Heart left ventricle (tissue), 13 donors: ENCODE results near the gene ATP11B.

Source experiments
- CTCF ChIP-seq, 12 donors: fragments of 200-600 bp; sonication (generic) in 4 of 12; IDR thresholded peaks; one replicate each; pipeline versions ENCODE4 v1.5.0 to v1.8.0; 2018 to 2022; ENCODE audit warnings: antibody characterized with exemption in 12 of 12, mild to moderate bottlenecking in 5 of 12
- POLR2A ChIP-seq, 2 donors: fragments of 450-650 bp; IDR thresholded peaks; one replicate each; pipeline ENCODE4 v1.6.1; 2017; ENCODE audit warnings: antibody characterized with exemption in 2 of 2, mild to moderate bottlenecking in 2 of 2, moderate library complexity in 2 of 2
- donor health status: ischemic (EF 13 %, LVEDD 7.1; RV severe dilation, severe dysfunction).
- donor health status: DM: no; HTN: yes; CAD: no.
- donor health status: DM: no; HTN: no; CAD: no.
- donor health status: ischemic (EF 25% LVEDD 6.9; RV normal size, moderate dysfunction).
- donor health status: ischemic (EF 25% LVEDD 5.7; RV mildly dilated, moderate dysfunction).
- donor health status: ischemic (EF 35%, LVEDD 5.7; RV mildly dilated, moderate dysfunction).
- donor health status: nonischemic (EF 11% LVEDD 7.7; RV severe dilation, severe dysfunction).
- donor health status: DM: yes; HTN: yes; CAD: no.
- donor health status: PGD.
- donor health status: ischemic (EF 29% LVEDD 5.4; RV normal size, mild dysfunction).
- donor health status: nonischemic (EF 23%, LVEDD 6.1; RV moderate dilation, normal function).

GRCh38 chr3:182936239-182936917 is 143.1 kb downstream of the ATP11B start:
- TF ChIP-seq CTCF (IDR thresholded peaks at IDR 0.05) (no peak), POLR2A (IDR thresholded peaks at IDR 0.05) (no peak)
